Astrocyte (in vitro differentiated cells and primary cell): ENCODE measurements around the gene CTRB2.

ENCODE experiments used
- CTCF ChIP-seq: IDR thresholded peaks from 2 replicates; pipeline ENCODE4 v1.5.1; 2011; ENCODE audit warnings: low read depth, mild to moderate bottlenecking, inconsistent platforms, low read length, moderate library complexity; ENCODE audit not compliant: insufficient read depth
- EZH2 ChIP-seq: IDR thresholded peaks from 2 replicates; pipeline ENCODE4 v1.6.1; 2012; ENCODE audit warnings: mild to moderate bottlenecking, low read length, inconsistent platforms; ENCODE audit not compliant: insufficient read depth

- TF ChIP-seq CTCF (no peak), EZH2 (no peak)
Observed at GRCh38 chr16:75254359-75254837, 47.4 kb upstream of the CTRB2 start.
